NB4 (cell line): Measurements from ENCODE around the gene ZBTB7C.
"Not testable (repeated sequence)": the region's sequence is repeated elsewhere in the genome, so short reads cannot be mapped to it uniquely, and the experiment has no call there.

Experiments
- DNase-seq: peaks from one replicate; pipeline ENCODE4 v3.0.0; 2010; ENCODE audit warnings: low read depth
- H3K4me3 ChIP-seq: one replicate; pipeline ENCODE4 v1.5.1; 2011; ENCODE audit warnings: mild to moderate bottlenecking, low read depth, low read length, moderate library complexity
- MAX ChIP-seq: IDR thresholded peaks from 2 replicates; pipeline ENCODE4 v1.6.1; 2011; ENCODE audit warnings: low read depth, low read length
- MYC ChIP-seq: IDR thresholded peaks from 2 replicates; pipeline ENCODE4 v1.6.1; 2011; ENCODE audit warnings: low read depth, low read length
- POLR2A ChIP-seq: IDR thresholded peaks from 2 replicates; pipeline ENCODE4 v1.6.1; 2011; ENCODE audit warnings: mild to moderate bottlenecking; ENCODE audit not compliant: insufficient read length; ENCODE audit errors: extremely low read depth
- TF ChIP-seq, protein P1 (sequence below): IDR thresholded peaks from one replicate; pipeline ENCODE4 v1.5.1; 2012; ENCODE audit warnings: low read depth, low read length

The ZBTB7C gene

GRCh38 chr18:48290162-48290926, 118.8 kb downstream of the ZBTB7C start:
- TF ChIP-seq, protein P1, sequence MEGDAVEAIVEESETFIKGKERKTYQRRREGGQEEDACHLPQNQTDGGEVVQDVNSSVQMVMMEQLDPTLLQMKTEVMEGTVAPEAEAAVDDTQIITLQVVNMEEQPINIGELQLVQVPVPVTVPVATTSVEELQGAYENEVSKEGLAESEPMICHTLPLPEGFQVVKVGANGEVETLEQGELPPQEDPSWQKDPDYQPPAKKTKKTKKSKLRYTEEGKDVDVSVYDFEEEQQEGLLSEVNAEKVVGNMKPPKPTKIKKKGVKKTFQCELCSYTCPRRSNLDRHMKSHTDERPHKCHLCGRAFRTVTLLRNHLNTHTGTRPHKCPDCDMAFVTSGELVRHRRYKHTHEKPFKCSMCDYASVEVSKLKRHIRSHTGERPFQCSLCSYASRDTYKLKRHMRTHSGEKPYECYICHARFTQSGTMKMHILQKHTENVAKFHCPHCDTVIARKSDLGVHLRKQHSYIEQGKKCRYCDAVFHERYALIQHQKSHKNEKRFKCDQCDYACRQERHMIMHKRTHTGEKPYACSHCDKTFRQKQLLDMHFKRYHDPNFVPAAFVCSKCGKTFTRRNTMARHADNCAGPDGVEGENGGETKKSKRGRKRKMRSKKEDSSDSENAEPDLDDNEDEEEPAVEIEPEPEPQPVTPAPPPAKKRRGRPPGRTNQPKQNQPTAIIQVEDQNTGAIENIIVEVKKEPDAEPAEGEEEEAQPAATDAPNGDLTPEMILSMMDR: no peak
- TF ChIP-seq MAX: no peak
- no peak for TF ChIP-seq POLR2A
- TF ChIP-seq MYC: no peak
- no peak overlapping the region for H3K4me3 ChIP-seq
- no peak for DNase-seq

DNA sequence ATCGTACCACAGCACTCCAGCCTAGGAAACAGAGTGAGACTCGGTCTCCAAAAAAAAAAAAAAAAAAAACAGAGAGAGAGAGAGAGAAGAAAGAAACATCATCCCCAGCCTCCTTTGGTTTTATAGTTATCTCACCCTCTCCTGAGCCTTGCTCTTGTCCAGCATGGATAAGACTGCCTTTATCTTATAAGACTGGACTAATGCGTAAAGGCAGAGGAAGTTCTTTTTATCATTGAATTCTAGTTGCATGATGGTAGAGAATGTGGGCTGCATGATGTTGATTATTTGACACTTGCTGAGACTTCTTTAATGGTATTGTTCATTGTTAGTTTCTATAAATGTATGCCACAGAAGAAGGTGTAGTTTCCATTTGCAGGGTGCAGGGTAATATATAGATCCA, 124.4 kb downstream of the ZBTB7C start:
- no peak for DNase-seq
- no peak overlapping the region for H3K4me3 ChIP-seq
- TF ChIP-seq MAX (no peak), POLR2A (no peak), MYC (no peak)
- TF ChIP-seq, protein P1: no peak

DNA sequence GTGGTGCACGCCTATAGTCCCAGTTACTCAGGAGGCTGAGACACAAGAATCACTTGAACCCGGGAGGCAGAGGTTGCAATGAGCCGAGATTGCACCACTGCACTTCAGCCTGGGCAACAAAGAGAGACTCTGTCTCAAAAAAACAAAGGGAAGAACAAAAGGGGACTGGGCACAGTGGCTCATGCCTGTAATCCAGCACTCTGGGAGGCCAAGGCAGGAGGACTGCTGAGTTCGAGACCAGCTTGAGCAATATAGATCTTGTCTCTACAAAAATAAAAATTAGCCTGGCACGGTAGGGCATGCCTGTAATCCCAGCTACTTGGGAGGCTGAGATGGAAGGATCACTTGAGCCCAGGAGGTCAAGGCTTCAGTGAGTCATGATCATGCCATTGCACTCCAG, 125.2 kb downstream of the ZBTB7C start:
- not testable (repeated sequence) for H3K4me3 ChIP-seq, DNase-seq

GRCh38 chr18:48281460-48281859, 127.7 kb downstream of the ZBTB7C start:
- DNase-seq, H3K4me3 ChIP-seq: not testable (repeated sequence)

DNA sequence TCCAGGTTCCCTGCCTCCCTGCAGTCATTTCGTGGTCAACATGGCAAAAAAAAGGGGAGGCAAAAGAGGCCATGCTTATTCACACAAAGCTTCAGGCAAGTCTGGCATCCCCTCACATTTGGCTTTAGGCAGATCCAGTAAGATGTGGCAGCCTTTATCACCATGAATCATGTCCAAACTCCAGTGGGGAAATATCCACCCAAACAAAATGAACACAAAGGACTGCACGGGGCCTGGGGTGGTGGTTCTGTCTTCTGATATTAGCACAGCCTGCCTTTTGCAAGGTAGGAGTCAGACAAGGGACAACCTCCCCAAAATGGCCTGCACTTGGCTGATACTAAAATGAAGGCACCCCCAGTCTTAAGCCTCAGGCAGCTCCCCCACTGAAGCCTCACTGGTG, 129.9 kb downstream of the ZBTB7C start:
- TF ChIP-seq MYC (no peak), POLR2A (no peak), MAX (no peak)
- TF ChIP-seq, protein P1: no peak
- DNase-seq: no peak

DNA sequence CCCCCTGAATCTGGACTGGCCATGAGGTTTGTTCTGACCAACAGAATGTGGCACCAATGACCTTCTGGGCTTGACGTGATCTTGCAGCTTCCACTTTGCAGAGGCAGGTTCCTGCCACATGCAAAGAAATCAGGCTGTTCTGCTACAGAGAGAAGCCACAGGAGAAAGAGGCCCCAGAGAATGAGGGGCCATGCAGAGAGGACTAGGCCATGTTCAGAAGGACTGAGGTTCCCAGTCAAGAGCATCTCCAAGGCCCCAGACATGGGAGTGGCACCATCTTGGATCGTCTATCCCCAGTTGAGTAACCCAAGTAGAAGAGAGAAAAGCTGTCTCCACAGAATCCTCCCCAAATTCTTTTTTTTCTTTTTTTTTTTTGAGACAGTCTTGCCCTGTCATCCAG, 131.1 kb downstream of the ZBTB7C start:
- no peak overlapping the region for H3K4me3 ChIP-seq
- no peak for TF ChIP-seq MYC
- TF ChIP-seq, protein P1: no peak
- no peak for DNase-seq

More for the DNA sequence above, 129.9 kb downstream of the ZBTB7C start:
- H3K4me3 ChIP-seq: no peak overlapping the region

- DNase-seq: no peak
- TF ChIP-seq, protein P1: no peak
- TF ChIP-seq MYC (no peak), MAX (no peak), POLR2A (no peak)
Observed at GRCh38 chr18:48274301-48274700, 134.9 kb downstream of the ZBTB7C start.

More at GRCh38 chr18:48274301-48274700, 134.9 kb downstream of the ZBTB7C start:
- H3K4me3 ChIP-seq: no peak overlapping the region
